Measurements from ENCODE around the gene MCTP1.

Gene MCTP1

DNA sequence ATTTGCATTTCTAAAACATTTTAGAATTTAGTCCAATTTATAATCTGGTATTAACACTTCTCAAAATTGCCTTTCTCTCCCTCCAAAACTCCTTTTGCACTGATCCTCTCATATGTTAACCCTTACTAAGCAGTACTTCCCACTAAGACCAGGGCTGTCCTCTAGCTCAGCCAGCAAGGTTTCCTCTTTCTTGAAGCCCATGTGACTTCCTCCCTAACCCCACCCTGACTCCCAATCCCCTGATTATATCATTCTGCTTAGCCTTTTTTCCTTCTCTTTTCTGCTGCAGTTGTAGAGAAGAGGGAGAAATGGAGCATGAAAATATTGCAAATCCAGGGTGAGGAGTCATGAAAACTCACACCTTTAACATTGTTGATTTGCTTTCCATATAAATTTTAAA lies 241.7 kb downstream of the MCTP1 start:
- Histone ChIP-seq H3K4me3 (ENCODE audit: control insufficient read depth in 1 of 7, extremely low read depth in 1 of 7, insufficient read depth in 4 of 7, low read depth in 2 of 7, low read length in 6 of 7) (no peak overlapping the region), H3K27me3 (replicated peaks in 2 of 5; ENCODE audit: control insufficient read depth in 4 of 5, insufficient read depth in 5 of 5, low read length in 4 of 5) (no peaks in the 10 kb centered on the region), H3K36me3 (ENCODE audit: control insufficient read depth in 4 of 4, insufficient read depth in 4 of 4, low read length in 3 of 4) (peaks cover 0 to 7% (median 0%) of the 10 kb centered on the region in 4 experiments), H3K27ac (ENCODE audit: insufficient read depth in 1 of 2, low read depth in 1 of 2, low read length in 2 of 2, poor library complexity in 1 of 2, severe bottlenecking in 2 of 2) (no peak overlapping the region), H3K9me3 (ENCODE audit: control extremely low read depth in 1 of 5, control insufficient read depth in 4 of 5, insufficient read depth in 2 of 5, low read depth in 1 of 5, low read length in 4 of 5) (peaks cover 0 to 5% (median 0%) of the 10 kb centered on the region in 5 experiments), H3K4me1 (ENCODE audit: control extremely low read depth in 1 of 4, control insufficient read depth in 4 of 4, insufficient read depth in 4 of 4, low read length in 3 of 4) (peaks cover 10 to 33% (median 16%) of the 10 kb centered on the region in 4 experiments)
- peak in 2 of 3 donors; percentile 41 to 55 for DNase-seq
- CTCF ChIA-PET, result interaction anchor here (1.0 to 5.4 kb wide), 2 partner anchors 16 to 29 kb away, joined by 3 to 24 read pairs; no protein-coding TSS in a partner anchor
- POLR2A ChIA-PET, result interaction anchor here (0.6 kb wide), 1 partner anchor 25 kb away, joined by 4 read pairs; no protein-coding TSS in a partner anchor

DNA sequence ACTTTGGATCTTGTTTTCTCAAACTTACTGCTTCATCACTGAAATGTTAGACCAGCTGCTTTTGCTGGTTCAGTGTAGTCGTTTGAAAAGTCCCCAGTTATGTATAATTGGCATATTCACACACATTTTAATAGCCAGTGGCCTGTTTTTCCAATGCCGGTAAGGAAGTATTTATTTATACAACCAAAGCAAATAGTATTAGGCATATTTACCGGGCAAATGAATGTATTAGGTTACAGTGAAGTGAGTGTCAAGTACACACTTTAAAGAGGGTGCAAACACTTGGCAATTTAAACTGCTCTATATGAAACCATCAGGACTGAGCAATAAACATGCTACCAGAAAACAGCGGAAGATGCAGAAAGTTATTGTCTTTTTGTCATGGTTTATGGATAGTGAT lies 242.9 kb downstream of the MCTP1 start:
- CTCF ChIA-PET, result interaction anchor here (1.0 to 5.4 kb wide), 3 partner anchors 14 to 104 kb away, joined by 3 to 24 read pairs (median 3); no protein-coding TSS in a partner anchor
- Histone ChIP-seq H3K27me3 (replicated peaks in 2 of 5; ENCODE audit: control insufficient read depth in 4 of 5, insufficient read depth in 5 of 5, low read length in 4 of 5) (no peaks in the 10 kb centered on the region), H3K4me3 (ENCODE audit: control insufficient read depth in 1 of 7, extremely low read depth in 1 of 7, insufficient read depth in 4 of 7, low read depth in 2 of 7, low read length in 6 of 7) (no peak overlapping the region), H3K27ac (ENCODE audit: insufficient read depth in 1 of 2, low read depth in 1 of 2, low read length in 2 of 2, poor library complexity in 1 of 2, severe bottlenecking in 2 of 2) (no peak overlapping the region), H3K36me3 (ENCODE audit: control insufficient read depth in 4 of 4, insufficient read depth in 4 of 4, low read length in 3 of 4) (peaks cover 0 to 7% (median 0%) of the 10 kb centered on the region in 4 experiments), H3K9me3 (ENCODE audit: control extremely low read depth in 1 of 5, control insufficient read depth in 4 of 5, insufficient read depth in 2 of 5, low read depth in 1 of 5, low read length in 4 of 5) (peaks cover 0 to 5% (median 0%) of the 10 kb centered on the region in 5 experiments), H3K4me1 (ENCODE audit: control extremely low read depth in 1 of 4, control insufficient read depth in 4 of 4, insufficient read depth in 4 of 4, low read length in 3 of 4) (peaks cover 10 to 31% (median 15%) of the 10 kb centered on the region in 4 experiments)
- WGBS (ENCODE audit: insufficient coverage), result no CpG with 5 or more reads among the region's 4 CpGs
- POLR2A ChIA-PET, result interaction anchor here (1.0 kb wide), 1 partner anchor 15 kb away, joined by 3 read pairs; no protein-coding TSS in a partner anchor
- DNase-seq, result no peak

DNA sequence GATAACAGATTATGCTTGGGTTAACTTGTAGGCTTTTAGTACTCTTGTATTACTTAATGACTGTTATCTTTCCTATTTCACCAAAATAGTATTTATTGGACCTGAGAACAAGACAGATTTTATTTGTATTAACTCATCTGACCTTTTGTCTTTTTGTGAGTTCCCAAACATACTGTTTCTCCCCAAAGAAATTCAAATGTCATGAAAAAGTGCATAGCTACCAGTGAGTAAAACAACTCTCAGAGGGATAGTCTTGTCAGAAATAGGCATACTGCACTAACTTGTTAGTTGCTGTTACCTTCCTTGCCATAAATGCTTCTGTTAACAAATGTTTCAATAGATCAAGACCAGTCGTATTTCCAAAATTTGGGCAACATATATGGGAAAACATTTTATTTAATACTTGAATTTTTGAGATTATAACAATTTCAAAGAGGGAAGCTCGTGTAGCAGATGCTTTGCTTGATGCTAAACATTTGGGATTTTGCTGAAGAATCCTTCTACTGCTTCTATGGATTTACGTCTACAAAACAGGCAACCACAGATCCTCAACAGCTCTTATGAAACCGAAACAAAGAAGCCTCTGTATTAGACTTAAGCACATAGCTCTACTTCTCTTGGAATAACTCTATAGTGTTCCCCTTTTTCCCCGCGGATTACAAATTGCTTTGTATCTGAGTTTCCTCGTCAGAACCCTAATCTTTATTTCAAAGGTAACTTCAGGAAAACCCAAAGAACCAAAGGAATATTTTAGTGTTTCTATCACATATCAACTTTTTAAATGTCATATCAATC lies 248.8 kb downstream of the MCTP1 start:
- POLR2A ChIA-PET, result no interaction called here
- peak overlapping the region in 1 of 2 experiments; percentile 46 for H3K27ac ChIP-seq (ENCODE audit: insufficient read depth in 1 of 2, low read depth in 1 of 2, low read length in 2 of 2, poor library complexity in 1 of 2, severe bottlenecking in 2 of 2)

DNA sequence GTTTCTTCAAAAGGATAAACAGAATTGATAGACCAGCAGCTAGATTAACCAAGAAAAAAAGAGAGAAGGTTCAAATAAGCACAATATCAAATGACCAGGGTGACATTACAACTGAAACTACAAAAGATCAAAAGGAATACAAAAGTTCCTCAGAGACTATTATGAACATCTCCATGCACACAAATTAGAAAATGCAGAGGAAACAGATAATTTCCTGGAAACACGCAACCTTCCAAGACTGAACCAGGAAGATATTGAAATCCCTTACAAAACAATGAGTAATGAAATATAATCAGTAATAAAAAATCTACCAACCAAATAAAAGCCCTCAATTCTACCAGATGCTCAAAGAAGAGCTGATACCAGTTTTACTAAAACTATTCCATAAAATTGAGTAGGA lies 252.1 kb downstream of the MCTP1 start:
- Histone ChIP-seq H3K4me1 (ENCODE audit: control extremely low read depth in 1 of 4, control insufficient read depth in 4 of 4, insufficient read depth in 4 of 4, low read length in 3 of 4) (peaks cover 8 to 35% (median 24%) of the 10 kb centered on the region in 4 experiments), H3K4me3 (ENCODE audit: control insufficient read depth in 1 of 7, extremely low read depth in 1 of 7, insufficient read depth in 4 of 7, low read depth in 2 of 7, low read length in 6 of 7) (no peak overlapping the region), H3K27ac (ENCODE audit: insufficient read depth in 1 of 2, low read depth in 1 of 2, low read length in 2 of 2, poor library complexity in 1 of 2, severe bottlenecking in 2 of 2) (no peak overlapping the region), H3K36me3 (ENCODE audit: control insufficient read depth in 4 of 4, insufficient read depth in 4 of 4, low read length in 3 of 4) (peaks cover 0 to 3% (median 0%) of the 10 kb centered on the region in 4 experiments), H3K9me3 (ENCODE audit: control extremely low read depth in 1 of 5, control insufficient read depth in 4 of 5, insufficient read depth in 2 of 5, low read depth in 1 of 5, low read length in 4 of 5) (peaks cover 0 to 15% (median 0%) of the 10 kb centered on the region in 5 experiments), H3K27me3 (replicated peaks in 2 of 5; ENCODE audit: control insufficient read depth in 4 of 5, insufficient read depth in 5 of 5, low read length in 4 of 5) (no peaks in the 10 kb centered on the region)
- ChIA-PET POLR2A (no interaction called here), CTCF (no interaction called here)
- WGBS (ENCODE audit: insufficient coverage), result no CpG with 5 or more reads among the region's 1 CpG
- DNase-seq, result no peak

More for the DNA sequence above, 248.8 kb downstream of the MCTP1 start:
- Histone ChIP-seq H3K4me3 (ENCODE audit: control insufficient read depth in 1 of 7, extremely low read depth in 1 of 7, insufficient read depth in 4 of 7, low read depth in 2 of 7, low read length in 6 of 7) (peak overlapping the region in 3 of 7 experiments; percentile 14 to 68 (median 20)), H3K9me3 (ENCODE audit: control extremely low read depth in 1 of 5, control insufficient read depth in 4 of 5, insufficient read depth in 2 of 5, low read depth in 1 of 5, low read length in 4 of 5) (peaks cover 0 to 20% (median 0%) of the 10 kb centered on the region in 5 experiments), H3K4me1 (ENCODE audit: control extremely low read depth in 1 of 4, control insufficient read depth in 4 of 4, insufficient read depth in 4 of 4, low read length in 3 of 4) (peaks cover 0 to 6% (median 1%) of the 10 kb centered on the region in 4 experiments), H3K27me3 (replicated peaks in 2 of 5; ENCODE audit: control insufficient read depth in 4 of 5, insufficient read depth in 5 of 5, low read length in 4 of 5) (no peaks in the 10 kb centered on the region), H3K36me3 (ENCODE audit: control insufficient read depth in 4 of 4, insufficient read depth in 4 of 4, low read length in 3 of 4) (peaks cover 0 to 7% (median 1%) of the 10 kb centered on the region in 4 experiments)
- 69% methylated on average over 5 of the region's 7 CpGs for WGBS (ENCODE audit: insufficient coverage)
- CTCF ChIA-PET, result interaction anchor here (0.9 to 1.7 kb wide), 2 partner anchors 13 to 254 kb away, joined by 3 to 4 read pairs; no protein-coding TSS in a partner anchor
- peak in 2 of 3 donors; percentile 40 to 59 for DNase-seq

DNA sequence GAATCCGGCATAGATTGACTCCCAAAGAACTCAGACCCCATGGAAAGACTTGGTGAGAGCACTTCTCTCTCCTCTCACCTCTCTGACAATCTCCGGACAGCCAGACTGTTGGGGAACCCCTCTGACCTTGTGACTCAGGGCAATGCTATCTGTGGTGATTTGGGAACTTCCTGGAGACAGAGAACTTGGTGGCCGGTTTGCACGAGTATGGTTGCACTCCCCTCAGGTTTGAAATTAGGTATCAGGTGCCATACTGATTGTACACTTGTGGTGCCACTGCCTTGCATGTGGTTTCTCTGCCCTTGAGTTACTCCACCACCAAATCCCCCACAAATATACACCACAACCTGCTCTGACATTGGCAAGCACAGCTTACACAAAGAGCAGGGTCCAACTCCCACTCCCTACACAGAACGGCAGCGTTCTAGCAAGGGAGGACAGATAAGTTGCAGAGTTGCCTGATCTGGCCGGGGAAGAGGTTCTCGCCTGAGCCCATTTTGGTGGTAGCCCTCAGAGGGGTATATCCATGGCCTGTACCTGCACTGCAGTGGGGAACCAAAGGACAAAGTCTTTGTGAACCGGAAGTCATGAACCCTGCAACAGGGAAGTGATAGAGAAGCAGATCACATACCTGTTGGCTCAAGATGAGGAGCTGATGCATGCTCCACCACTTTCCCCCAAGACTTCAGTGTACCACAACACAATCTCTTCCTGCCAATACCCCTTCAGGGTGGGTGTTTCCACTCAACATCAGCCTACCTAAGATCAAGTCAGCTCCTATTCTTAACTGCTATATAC lies 255.1 kb downstream of the MCTP1 start:
- POLR2A ChIA-PET, result no interaction called here
- CTCF ChIA-PET, result interaction anchor here (0.8 to 1.7 kb wide), 4 partner anchors 9 to 22 kb away, joined by 3 read pairs; no protein-coding TSS in a partner anchor

DNA sequence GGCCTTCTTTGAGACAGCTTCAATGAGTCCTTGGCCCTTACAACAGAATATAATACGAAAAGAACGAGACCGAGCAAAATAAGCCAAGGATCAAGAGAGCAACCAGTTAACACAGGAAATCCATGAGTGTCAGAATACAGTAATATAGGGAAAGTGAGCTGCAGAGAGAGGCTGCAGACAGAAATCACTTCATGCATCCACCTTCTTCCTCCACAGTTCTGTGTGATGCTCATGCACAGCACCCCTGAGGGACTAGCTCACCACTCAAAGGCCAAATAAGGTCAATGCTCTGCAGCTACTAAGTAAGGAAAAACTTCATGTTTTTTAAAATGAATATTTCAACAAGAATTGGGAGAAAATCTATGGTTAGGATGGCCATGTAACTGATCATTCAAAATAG lies 257.1 kb downstream of the MCTP1 start:
- no CpG with 5 or more reads among the region's 3 CpGs for WGBS (ENCODE audit: insufficient coverage)
- peak in 1 of 3 donors; percentile 41 for DNase-seq
- Histone ChIP-seq H3K36me3 (ENCODE audit: control insufficient read depth in 4 of 4, insufficient read depth in 4 of 4, low read length in 3 of 4) (peaks cover 0 to 3% (median under 1%) of the 10 kb centered on the region in 4 experiments), H3K27ac (ENCODE audit: insufficient read depth in 1 of 2, low read depth in 1 of 2, low read length in 2 of 2, poor library complexity in 1 of 2, severe bottlenecking in 2 of 2) (peak overlapping the region; percentile 41 to 69), H3K4me1 (ENCODE audit: control extremely low read depth in 1 of 4, control insufficient read depth in 4 of 4, insufficient read depth in 4 of 4, low read length in 3 of 4) (peaks cover 17 to 61% (median 49%) of the 10 kb centered on the region in 4 experiments), H3K9me3 (ENCODE audit: control extremely low read depth in 1 of 5, control insufficient read depth in 4 of 5, insufficient read depth in 2 of 5, low read depth in 1 of 5, low read length in 4 of 5) (peaks cover 0 to 5% (median 0%) of the 10 kb centered on the region in 5 experiments), H3K27me3 (replicated peaks in 2 of 5; ENCODE audit: control insufficient read depth in 4 of 5, insufficient read depth in 5 of 5, low read length in 4 of 5) (no peaks in the 10 kb centered on the region), H3K4me3 (ENCODE audit: control insufficient read depth in 1 of 7, extremely low read depth in 1 of 7, insufficient read depth in 4 of 7, low read depth in 2 of 7, low read length in 6 of 7) (peak overlapping the region in 6 of 7 experiments; percentile 27 to 73 (median 50))
- ChIA-PET POLR2A (interaction anchor here (1.0 to 1.9 kb wide), 2 partner anchors 14 to 17 kb away, joined by 3 to 5 read pairs; no protein-coding TSS in a partner anchor), CTCF (interaction anchor here (0.8 to 2.0 kb wide), 15 partner anchors 8 to 211 kb away, joined by 3 to 24 read pairs (median 3); no protein-coding TSS in a partner anchor)

More for the DNA sequence above, 255.1 kb downstream of the MCTP1 start:
- no peak overlapping the region for H3K4me3 ChIP-seq (ENCODE audit: control insufficient read depth in 1 of 7, extremely low read depth in 1 of 7, insufficient read depth in 4 of 7, low read depth in 2 of 7, low read length in 6 of 7)
- DNase-seq, result peak in 2 of 3 donors; percentile 60 to 62
- peaks cover 17 to 48% (median 39%) of the 10 kb centered on the region in 4 experiments for H3K4me1 ChIP-seq (ENCODE audit: control extremely low read depth in 1 of 4, control insufficient read depth in 4 of 4, insufficient read depth in 4 of 4, low read length in 3 of 4)
- WGBS (ENCODE audit: insufficient coverage), result 58% methylated on average over 6 of the region's 9 CpGs
- peaks cover 0 to 15% (median 0%) of the 10 kb centered on the region in 5 experiments for H3K9me3 ChIP-seq (ENCODE audit: control extremely low read depth in 1 of 5, control insufficient read depth in 4 of 5, insufficient read depth in 2 of 5, low read depth in 1 of 5, low read length in 4 of 5)
- H3K27ac ChIP-seq (ENCODE audit: insufficient read depth in 1 of 2, low read depth in 1 of 2, low read length in 2 of 2, poor library complexity in 1 of 2, severe bottlenecking in 2 of 2), result peak overlapping the region in 1 of 2 experiments; percentile 7
- H3K27me3 ChIP-seq (replicated peaks in 2 of 5; ENCODE audit: control insufficient read depth in 4 of 5, insufficient read depth in 5 of 5, low read length in 4 of 5), result no peaks in the 10 kb centered on the region
- H3K36me3 ChIP-seq (ENCODE audit: control insufficient read depth in 4 of 4, insufficient read depth in 4 of 4, low read length in 3 of 4), result peaks cover 0 to 3% (median under 1%) of the 10 kb centered on the region in 4 experiments
